ENCODE data around the gene DNAJB14.

- no peak for TF ChIP-seq CTCF (IDR thresholded peaks at IDR 0.05; ENCODE audit: poor library complexity)
- TF ChIP-seq EZH2 (IDR thresholded peaks at IDR 0.05; ENCODE audit: borderline replicate concordance) = no peak
- TF ChIP-seq EZH2phosphoT487 (IDR thresholded peaks at IDR 0.05; ENCODE audit: low read depth, severe bottlenecking, unreplicated experiment) = no peak
Observed at GRCh38 chr4:99971453-99972111, 25.2 kb upstream of the DNAJB14 start.

All from hepatocyte (in vitro differentiated cells).